NB4 (cell line): ENCODE data around the gene SEC11A.

ENCODE experiments used
- POLR2A ChIP-seq: IDR thresholded peaks from 2 replicates; pipeline ENCODE4 v1.6.1; 2011; ENCODE audit warnings: mild to moderate bottlenecking; ENCODE audit not compliant: insufficient read length; ENCODE audit errors: extremely low read depth
- TF ChIP-seq, protein P1 (sequence below): IDR thresholded peaks from one replicate; pipeline ENCODE4 v1.5.1; 2012; ENCODE audit warnings: low read depth, low read length

DNA sequence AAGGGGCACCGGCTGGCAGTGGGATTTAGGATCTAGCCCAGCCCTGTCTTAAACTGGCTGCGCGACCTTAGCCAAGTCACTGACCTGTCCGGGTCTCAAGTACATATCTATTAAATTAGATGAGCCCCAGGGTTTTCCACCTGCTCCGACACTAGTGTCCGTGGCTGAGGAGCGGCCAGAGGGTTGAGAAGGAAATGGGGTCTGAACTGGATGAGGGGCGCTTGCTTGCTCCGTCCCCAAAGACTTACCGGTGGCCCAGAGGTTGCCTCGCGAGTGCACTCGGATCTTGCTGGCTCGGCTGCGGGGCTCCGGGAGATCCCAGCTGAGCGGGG is 58.2 kb downstream of the SEC11A start:
- TF ChIP-seq, protein P1, sequence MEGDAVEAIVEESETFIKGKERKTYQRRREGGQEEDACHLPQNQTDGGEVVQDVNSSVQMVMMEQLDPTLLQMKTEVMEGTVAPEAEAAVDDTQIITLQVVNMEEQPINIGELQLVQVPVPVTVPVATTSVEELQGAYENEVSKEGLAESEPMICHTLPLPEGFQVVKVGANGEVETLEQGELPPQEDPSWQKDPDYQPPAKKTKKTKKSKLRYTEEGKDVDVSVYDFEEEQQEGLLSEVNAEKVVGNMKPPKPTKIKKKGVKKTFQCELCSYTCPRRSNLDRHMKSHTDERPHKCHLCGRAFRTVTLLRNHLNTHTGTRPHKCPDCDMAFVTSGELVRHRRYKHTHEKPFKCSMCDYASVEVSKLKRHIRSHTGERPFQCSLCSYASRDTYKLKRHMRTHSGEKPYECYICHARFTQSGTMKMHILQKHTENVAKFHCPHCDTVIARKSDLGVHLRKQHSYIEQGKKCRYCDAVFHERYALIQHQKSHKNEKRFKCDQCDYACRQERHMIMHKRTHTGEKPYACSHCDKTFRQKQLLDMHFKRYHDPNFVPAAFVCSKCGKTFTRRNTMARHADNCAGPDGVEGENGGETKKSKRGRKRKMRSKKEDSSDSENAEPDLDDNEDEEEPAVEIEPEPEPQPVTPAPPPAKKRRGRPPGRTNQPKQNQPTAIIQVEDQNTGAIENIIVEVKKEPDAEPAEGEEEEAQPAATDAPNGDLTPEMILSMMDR: no peak
- no peak for TF ChIP-seq POLR2A
